Peyer's patch (tissue), 4 donors: ENCODE data around the gene IQGAP2.

Source experiments
- POLR2A ChIP-seq, 2 donors: fragments of 450-650 bp; IDR thresholded peaks; one replicate each; pipeline ENCODE4 v1.5.1; 2017; ENCODE audit warnings: antibody characterized with exemption in 2 of 2, mild to moderate bottlenecking in 2 of 2, moderate library complexity in 2 of 2
- TF ChIP-seq, protein P1 (sequence below), 6 experiments: fragments of 450-650 bp in 4 of 6; fragments of 200-600 bp in 2 of 6; sonication (generic) in 1 of 6; IDR thresholded peaks; one replicate each; pipeline ENCODE4 v1.5.1; 2017 to 2019; ENCODE audit warnings: antibody characterized with exemption in 6 of 6, mild to moderate bottlenecking in 3 of 6, moderate library complexity in 1 of 6

DNA sequence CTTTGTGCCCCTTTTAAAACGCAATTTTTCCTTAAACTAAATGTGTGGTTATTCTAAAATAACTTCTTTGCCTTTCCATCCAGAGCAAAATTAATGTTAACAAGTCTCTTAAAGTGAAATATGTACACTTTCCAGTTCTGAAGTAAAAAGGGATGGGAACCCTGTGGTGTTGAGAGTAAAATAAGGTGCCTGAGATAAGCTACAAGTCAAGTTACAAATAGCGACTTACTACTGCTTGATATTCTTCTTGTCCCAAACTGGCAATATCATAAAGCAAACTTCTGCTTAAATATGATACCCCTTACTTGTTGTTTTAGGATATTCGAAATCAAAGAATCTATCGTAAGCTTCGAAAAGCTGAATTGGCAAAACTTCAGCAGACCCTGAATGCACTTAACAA lies 294.6 kb downstream of the IQGAP2 start:
- TF ChIP-seq, protein P1, sequence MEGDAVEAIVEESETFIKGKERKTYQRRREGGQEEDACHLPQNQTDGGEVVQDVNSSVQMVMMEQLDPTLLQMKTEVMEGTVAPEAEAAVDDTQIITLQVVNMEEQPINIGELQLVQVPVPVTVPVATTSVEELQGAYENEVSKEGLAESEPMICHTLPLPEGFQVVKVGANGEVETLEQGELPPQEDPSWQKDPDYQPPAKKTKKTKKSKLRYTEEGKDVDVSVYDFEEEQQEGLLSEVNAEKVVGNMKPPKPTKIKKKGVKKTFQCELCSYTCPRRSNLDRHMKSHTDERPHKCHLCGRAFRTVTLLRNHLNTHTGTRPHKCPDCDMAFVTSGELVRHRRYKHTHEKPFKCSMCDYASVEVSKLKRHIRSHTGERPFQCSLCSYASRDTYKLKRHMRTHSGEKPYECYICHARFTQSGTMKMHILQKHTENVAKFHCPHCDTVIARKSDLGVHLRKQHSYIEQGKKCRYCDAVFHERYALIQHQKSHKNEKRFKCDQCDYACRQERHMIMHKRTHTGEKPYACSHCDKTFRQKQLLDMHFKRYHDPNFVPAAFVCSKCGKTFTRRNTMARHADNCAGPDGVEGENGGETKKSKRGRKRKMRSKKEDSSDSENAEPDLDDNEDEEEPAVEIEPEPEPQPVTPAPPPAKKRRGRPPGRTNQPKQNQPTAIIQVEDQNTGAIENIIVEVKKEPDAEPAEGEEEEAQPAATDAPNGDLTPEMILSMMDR (IDR thresholded peaks at IDR 0.05), result no peak
- no peak for TF ChIP-seq POLR2A (IDR thresholded peaks at IDR 0.05)
